GM12891 (cell line): Measurements from ENCODE around the gene ACTR5.

Source experiments
- PAX5 ChIP-seq: IDR thresholded peaks from 2 replicates; pipeline ENCODE4 v1.6.1; 2011; ENCODE audit warnings: low read length, moderate library complexity, mild to moderate bottlenecking; ENCODE audit not compliant: insufficient read depth, severe bottlenecking
- POLR2A ChIP-seq: IDR thresholded peaks from 2 replicates; pipeline ENCODE4 v1.6.1; 2011; ENCODE audit warnings: low read depth, low read length, control low read depth
- POLR2AphosphoS5 ChIP-seq: IDR thresholded peaks from 2 replicates; pipeline ENCODE4 v1.6.1; 2011; ENCODE audit warnings: low read depth, low read length, control low read depth
- POU2F2 ChIP-seq: IDR thresholded peaks from 2 replicates; pipeline ENCODE4 v1.6.1; 2011; ENCODE audit warnings: low read depth, mild to moderate bottlenecking, control low read depth, low read length, moderate library complexity
- SPI1 ChIP-seq: IDR thresholded peaks from 2 replicates; pipeline ENCODE4 v1.6.1; 2011; ENCODE audit warnings: low read depth, low read length, control low read depth
- TAF1 ChIP-seq: IDR thresholded peaks from 2 replicates; pipeline ENCODE4 v1.6.1; 2011; ENCODE audit warnings: low read depth, low read length, control low read depth

DNA sequence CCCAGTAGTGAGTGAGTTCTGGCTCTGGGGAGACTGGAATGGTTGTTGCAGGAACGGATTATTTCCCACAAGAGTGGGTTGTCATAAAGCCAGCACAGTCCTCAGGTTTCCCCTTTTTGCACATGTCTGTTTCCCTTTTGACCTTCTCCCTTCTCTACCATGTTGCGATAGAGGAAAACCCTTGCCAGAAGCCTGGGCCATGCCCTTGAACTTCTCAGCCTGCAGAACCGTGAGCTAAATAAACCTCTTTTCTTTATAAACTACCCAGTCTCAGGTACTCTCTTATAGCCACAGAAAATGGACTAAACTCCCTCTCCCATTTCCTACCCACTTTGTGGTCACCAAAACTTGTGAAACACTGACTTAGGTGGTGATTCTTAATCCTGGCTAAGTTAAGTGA lies 50.0 kb downstream of the ACTR5 start:
- TF ChIP-seq POLR2A (no peak), TAF1 (no peak), POLR2AphosphoS5 (no peak), SPI1 (no peak), PAX5 (no peak), POU2F2 (no peak)
